ENCODE data around the gene BOD1.

DNA sequence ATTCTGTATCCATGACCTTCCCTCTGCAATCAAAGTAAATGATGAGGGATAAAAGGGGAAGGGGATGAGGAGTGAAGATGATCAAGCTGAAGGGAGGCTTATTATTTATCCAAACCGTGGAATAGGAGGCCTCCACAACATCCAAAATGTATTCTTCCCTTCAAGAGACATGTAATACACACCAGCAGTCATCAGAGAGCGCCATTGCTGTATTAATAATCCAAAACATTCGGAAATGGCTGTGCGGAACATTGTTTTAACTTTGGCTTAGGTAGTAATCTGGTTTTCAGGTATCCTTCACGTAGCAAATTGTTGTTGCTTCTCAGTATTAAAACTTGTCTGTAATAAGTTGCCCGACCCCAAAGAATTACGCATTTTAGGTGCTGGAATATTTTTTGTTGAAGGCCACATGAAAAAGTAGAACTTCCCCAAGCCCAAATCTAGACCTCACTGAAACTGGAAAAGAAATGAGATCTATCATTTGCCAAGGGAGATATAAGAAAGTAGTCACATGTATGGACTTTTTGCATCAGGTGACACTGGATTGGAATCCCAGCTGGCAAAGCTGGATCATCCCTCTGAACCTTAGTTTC is 2.6 kb upstream of the BOD1 start:
- TF ChIP-seq CTCF (conservative IDR thresholded peaks at IDR 0.05), result peak; percentile 81
- TF ChIP-seq ZFX (IDR thresholded peaks at IDR 0.05), result no peak

Measured in C4-2B (cell line).